ENCODE results near the gene SLCO2A1.

The SLCO2A1 gene

DNA sequence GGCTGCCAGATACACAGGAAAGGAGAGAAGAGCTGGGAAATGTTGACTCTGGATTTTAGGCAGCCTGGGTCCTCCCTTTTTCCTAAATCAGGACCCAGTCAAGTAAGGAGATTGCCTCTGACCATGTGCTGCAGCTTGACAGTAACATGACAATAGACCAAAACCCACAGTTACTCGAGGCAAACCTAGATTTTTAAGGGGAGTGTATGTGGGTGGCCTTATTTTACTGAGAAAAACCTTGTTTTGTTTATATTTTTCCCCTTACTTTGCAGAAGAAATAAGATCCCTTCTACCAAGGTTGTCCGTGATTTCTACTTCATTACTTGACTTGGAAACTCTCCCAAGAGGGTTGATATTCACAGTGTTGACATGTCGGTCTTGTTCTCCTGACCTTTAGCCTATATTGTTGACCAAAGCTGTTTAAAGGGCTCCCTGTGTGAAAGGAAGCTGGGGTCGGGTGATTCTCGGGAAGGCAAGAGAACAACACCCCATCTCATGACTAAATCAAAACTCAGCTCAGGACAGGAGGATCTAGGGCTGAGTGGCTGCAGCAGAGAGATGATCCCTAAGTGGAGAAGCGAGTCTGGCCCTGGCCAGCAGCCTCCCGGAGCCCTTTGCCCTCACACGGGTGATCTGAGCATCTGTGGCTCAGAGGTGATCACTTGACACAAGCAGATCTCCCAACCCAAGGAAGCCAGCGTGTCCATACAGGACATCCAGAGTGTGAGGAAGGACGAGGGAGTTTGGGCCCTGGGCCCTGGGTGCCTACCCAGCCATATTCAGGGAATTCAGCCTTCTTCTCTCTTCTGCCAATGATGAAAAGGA lies 31.0 kb upstream of the SLCO2A1 start:
- no peak for DNase-seq

- no peak for DNase-seq
Observed at GRCh38 chr3:134059671-134060560, 30.2 kb upstream of the SLCO2A1 start.

DNA sequence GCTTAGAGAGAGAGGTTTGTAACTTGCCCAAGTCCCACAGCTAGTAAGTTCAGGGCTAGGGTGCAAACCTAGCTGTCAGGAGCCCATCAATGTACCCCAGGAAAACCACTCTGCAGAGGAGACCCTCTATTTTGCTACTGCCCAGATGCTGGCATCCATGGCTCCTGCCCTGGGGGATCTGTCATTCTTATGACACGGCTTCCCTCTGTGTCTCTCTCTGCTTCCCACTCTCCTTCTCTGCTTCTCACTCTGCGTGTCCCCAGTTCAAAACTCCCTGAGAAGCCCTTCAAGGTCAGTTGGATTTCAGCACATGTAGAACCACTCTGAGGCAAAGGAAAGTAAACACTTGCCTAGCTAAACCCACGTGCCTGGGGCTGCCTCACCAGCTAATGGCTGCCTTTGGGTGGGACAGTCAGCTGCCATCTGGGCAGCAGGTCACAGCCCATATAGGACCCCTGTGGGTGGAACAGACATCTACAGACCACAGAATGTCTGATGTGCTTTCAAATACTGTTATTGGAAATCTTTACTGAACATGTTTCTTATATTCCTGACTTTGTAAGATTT lies 29.4 kb upstream of the SLCO2A1 start:
- no peak for DNase-seq

- DNase-seq, result no peak
Observed at GRCh38 chr3:134057654-134058110, 28.0 kb upstream of the SLCO2A1 start.

DNA sequence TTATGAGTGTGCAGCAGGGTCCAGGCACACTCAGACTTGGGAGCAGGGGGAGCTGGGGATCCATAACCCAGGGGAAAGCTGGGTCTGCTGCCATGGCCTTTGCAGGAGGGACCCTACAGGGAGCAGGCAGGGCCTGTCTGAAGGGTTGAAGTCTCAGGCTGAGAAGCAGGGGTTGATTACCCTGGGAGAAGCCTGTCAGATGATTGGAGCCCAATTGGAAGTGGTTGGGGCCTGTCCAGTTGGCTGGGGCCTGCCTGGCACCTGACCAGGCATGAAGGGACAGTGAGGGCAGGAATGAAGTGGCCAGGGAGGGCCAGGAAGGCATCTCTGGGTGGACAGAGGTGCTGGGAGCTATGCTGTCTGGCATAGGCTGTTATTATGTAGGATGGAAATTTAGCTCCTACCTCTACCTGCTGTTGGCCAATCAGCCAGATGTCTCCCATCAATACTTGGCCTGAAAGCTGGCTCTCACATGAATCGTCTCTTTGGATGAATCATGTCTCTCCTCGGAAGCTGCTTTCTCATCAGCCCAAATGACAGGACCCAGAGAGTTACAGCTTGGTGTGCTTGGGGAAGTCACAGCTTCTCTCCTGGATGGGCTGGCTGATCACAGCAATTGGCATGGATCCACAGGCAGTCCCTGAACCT lies 27.4 kb upstream of the SLCO2A1 start:
- DNase-seq, result no peak

DNA sequence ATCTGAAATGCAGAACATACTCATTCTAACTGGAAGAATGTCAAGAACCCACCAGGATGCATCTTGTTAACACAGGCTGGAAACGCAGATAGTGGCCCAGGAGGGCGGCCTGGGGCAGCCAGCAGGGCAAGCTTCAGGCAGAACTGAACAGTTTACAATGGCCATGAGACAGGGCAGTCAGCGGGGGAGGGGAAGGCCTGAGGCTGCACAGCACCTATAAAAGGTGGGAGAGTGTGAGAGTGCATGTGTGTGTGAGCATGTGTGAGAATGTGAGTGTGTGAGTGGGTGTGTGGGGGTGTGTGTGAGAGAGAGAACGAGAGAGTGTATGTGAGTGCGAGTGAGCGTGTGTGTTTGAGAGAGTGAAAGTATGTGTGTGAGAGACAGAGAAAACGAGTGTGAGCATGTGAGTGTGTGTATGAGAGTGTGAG lies 26.8 kb upstream of the SLCO2A1 start:
- DNase-seq, result no peak

GRCh38 chr3:134055661-134056060 lies 25.9 kb upstream of the SLCO2A1 start:
- DNase-seq, result no peak

- DNase-seq, result no peak
Observed at GRCh38 chr3:134054881-134055280, 25.2 kb upstream of the SLCO2A1 start.

DNA sequence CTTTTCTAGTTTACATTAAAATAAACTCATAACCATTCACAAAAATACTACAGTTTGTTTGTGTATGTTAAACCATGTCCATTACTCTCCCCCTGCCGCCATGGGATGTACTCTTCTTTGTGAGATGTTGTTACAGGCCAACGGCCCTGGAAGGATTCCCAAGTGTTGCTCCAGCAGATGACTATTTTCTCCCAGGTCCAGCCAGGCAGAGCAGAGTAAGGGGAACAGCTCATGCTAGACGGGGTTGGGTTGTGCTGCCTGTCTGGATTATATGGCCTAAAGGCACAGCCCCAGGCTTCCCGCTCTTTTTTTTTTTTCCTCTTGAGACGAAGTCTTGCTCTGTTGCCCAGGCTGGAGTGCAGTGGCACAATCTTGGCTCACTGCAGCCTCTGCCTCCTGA lies 24.5 kb upstream of the SLCO2A1 start:
- DNase-seq, result no peak

GRCh38 chr3:134052370-134052769 lies 22.6 kb upstream of the SLCO2A1 start:
- no peak for DNase-seq

DNA sequence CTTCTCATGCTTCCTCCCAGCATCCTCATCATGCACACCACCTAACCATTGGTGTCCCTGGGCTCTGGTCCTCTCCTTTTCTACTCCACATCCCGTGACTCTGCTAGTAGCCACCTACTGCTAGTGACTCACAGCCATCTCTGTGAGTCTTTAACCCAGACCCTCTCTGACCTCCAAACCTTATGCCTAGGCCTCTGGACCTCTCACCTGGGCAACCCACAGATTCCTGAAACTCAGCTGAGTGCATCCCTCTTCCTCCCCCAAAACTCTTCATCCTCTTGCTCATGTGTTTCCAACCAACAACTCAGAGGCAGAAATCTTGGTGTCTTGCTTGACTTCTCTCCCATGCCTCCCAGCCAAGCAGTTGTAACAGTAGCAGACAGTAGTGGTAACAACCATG lies 20.0 kb upstream of the SLCO2A1 start:
- no peak for DNase-seq

GRCh38 chr3:134048278-134048996 lies 18.7 kb upstream of the SLCO2A1 start:
- DNase-seq, result no peak

DNA sequence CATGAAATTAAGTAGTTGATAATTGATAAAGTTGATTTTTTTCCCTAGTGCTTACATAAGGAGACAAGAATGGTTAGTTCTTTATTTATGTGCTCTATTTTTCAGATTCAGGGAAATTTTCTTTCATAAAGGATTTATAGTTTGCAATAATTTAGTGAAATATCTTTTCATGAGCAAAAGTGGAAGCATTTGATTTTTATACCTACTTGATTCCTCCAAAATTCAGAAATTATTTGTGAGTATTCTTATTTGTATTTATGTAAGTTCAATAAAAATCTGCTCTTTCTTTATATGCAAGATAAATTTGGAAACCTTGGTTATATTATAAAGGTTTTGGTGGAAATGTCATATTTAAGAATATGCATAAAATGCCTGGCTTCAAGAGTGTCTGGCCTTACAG lies 14.7 kb upstream of the SLCO2A1 start:
- no peak for DNase-seq

DNA sequence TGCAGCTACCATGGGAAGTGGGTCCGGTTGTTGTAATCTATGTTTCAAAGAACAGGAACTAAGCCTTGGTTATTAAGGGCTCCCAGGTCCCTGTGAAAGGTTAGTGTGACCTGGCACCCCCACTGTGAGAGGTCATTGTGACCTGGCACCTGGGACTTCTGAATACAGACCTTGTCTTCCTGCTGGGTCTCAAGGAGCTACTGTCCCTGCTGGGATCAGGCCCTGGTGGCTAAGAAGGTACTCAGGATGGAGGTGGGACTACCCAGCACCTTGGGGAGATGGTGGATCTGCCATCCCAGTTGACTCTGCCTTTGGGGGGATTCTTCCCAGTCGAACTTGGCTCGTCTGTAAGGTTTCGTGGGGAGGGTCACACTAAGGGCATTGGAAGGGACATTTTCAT lies 10.3 kb upstream of the SLCO2A1 start:
- DNase-seq, result no peak

GRCh38 chr3:134039161-134039862 lies 9.6 kb upstream of the SLCO2A1 start:
- DNase-seq, result no peak

DNA sequence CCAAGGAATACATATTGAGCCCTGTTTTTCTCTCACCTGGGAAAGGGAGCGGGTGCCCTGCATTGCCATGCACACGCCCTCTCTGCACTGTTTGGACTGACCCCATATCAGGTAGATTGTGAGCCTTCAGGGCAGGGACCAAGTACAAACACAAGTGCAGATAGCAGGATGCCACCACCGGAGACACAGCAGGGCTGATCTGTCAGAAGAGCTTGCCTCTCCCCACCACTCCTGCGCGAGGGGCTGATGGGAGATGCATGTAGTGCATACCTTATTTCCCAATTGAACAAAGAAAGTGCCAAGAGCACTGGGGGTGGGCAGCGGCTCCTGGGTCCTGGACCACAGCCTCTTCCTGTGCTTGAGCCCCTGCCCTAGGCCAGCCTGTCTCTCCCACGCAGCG lies 9.0 kb upstream of the SLCO2A1 start:
- no peak for DNase-seq

DNA sequence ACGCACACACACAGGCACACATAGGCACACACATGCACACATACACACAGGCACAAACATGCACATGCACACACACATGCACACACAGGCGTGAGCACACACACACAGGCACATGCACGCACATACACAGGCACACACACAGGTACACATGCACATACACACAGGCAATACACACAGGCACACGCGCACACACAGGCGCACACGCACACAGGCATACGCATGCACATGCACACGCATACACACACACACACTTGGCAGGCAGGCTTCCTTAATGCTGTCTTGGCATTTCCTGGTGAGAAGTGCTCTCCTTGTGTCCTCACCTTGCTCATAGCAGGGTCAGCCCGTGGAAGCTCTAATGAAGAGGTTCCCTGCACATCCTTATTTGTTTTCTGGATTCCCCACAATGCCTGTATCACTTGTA lies 8.4 kb upstream of the SLCO2A1 start:
- DNase-seq, result no peak

GRCh38 chr3:134037168-134037567 lies 7.4 kb upstream of the SLCO2A1 start:
- DNase-seq, result no peak

DNA sequence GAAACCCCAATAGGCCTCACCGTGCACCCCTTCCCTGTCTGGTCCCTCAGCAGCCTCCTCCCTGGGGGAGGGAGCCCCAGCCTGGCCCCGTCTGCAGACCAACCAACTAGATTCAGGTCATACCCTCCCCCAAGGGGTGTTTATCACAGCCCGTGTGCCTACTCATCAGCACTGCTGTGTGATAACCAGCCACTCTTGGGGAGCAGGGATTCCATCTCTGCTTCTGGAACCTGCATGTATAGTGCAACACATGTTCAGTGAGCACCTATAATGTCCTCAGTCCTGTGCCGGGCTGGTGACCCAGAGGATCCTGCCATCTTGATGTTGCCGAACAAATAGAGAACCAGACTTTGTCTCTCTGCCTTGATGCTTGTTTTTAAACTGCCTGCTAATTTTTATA lies 6.6 kb upstream of the SLCO2A1 start:
- no peak for DNase-seq

DNA sequence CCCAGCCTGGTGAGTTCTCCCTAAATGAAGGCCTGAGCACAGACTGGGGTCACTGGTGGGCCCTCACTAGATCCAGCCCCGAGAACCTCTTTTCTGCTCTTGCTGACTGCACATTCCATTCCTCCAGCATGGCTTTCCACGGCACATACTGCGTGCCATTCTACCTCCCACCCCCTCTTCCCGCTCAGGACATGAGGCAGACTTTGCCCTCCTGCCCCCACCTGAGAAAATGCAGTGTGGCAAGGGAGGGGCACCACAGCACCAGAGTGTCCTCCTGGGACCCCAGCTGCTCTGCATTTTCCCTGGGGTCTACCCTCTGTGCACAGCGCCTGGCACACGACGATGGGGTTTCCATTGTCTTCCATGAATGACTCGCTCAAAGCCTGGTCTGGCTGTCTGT lies 6.1 kb upstream of the SLCO2A1 start:
- DNase-seq, result no peak

DNA sequence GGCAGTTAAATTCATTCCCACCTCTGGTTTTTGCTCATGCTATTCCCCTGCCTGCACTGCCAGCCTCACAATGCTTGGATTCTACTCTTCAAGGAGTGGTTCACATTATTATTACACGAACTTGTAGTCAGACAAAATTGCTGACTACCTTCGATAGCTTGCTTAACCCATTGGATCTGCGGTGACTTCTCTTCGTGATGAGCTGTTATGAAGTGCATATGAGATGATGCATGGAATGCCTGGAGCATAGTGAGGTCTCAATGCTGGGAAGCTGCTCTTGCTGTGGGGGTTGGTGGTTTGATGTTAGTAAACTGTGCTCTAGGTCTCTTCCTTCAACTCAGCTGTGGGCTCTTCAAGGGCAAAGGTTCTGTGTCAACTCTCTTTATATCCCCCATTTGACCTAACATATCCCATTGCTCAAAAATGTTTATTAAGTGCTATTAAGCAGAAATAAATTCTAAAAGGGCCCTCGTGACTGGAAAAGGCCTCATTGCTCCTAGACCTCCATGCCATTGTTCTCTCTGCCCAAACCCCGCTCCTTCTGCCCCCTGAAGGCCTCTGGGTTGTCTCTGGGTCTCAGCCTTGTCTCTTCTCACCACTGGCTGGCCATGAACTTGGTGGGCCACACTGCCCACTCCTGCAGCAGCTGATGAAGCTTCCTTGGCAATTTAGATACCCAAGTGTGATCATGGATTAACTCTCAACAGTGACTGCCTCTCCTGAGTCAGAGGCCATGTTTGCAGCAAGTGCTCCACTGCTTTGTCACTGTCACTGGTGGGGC lies 4.5 kb upstream of the SLCO2A1 start:
- DNase-seq, result no peak

Measured in activated CD4-positive, CD25-positive, alpha-beta regulatory T cell (primary cell).